NOMO-1 treated with DMSO at 0.1 percent for 48 hours (cell line): ENCODE measurements around the gene CKB.
"Not testable (repeated sequence)": the region's sequence is repeated elsewhere in the genome, so short reads cannot be mapped to it uniquely, and the experiment has no call there.

Experiments used
- DNase-seq: peaks from one replicate; lab custom pipeline; 2025; ENCODE audit not compliant: unreplicated experiment; lab: John Stamatoyannopoulos, UW

Gene CKB

DNA sequence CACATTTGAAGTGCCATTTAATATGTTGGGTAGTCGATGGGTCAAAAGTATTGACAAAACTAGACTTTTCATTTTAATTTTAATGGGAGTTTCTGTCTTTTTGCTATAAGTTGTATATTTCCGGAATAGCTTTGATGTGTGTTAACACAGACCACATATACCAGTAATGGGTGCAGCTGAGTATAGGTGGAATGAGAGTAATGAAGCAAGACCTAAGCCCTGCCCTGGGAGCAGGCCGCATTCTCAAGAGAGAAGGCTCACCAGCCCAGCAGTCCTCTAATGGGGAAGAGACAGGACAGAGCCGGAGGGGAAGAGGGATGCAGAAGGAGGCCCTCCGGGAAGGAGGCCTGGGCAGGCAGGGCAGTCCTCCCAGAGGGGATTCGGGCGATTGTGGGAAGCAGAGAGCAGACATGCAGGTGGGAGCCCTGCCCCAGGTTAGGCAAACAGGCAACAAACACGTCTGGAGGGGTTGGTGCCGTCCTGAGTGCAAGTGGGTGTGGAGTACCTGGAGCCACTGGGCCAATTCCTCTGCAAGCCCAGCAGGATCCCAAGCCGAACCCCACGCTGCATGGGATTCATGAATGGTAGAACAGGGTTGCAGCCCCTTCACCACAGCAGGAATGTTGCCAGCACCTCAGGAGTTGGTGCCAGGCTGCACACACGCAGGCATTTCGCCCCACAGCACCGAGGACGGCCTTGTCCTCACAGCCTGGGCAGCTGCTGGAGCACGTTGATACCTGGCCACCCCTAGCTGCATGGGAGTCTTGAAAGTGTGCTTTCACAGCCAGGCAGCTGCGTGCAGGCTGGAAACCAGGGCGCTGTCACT lies 7.8 kb downstream of the CKB start:
- DNase-seq: no peak

DNA sequence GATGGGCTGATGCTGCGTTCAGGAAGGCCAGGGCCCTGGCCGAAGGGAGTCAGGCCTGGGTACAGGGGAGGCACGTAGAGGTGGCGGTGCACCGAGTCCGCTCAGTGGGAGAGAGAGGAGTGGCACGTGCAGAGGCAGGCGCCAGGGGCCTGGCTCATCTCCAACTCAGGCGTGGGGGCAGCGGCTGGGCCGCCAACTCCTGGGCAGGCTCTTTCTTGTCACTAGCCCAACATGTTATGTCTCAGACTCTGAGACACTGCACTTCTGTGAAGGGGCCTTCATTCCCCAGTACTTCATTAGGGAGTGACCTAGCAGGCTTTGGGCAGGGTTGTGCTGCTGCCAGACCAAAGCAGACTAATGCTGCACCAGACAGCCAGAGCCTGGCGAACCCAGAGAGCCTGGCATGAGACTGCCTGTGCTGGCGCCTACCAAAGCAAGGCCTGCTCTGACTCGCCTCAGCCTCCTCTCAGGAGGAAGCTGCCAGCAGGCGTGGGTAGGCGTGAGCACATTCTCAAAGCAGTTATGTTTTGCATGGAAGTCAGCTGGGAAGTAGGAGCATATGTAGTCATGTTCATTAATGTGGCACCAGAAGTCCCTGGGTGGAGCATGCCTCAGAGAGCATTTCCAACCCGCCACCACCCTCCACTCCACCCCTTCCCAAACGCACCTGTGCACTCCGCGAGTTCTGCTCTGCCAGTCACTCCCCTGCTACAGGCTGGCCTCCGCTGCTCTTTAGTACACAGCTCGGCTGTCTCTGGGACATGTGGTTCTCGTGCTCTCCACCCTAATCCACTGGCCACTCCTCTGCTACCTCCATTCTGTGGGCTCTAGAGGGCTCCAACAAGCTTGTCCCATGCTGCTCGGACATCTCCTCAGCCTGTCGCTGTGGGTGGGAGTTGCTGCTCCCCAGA lies 9.7 kb downstream of the CKB start:
- DNase-seq: no peak

DNA sequence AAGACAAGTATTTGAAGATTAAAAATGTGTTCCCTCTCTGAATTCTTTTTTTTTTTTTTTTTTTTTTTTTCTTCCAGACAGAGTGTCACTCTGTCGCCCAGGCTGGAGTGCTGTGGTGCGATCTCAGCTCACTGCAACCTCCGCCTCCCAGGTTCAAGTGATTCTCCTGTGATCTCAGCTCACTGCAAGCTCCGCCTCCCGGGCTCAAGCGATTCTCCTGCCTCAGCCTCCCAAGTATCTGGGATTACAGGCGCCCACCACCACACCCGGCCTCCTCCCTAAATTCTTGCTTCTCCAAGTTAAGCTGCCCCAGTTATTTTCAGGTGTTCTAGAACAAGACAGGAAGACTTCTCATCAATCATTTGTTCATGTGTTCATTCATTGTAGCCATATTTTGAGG lies 10.4 kb downstream of the CKB start:
- not testable (repeated sequence) for DNase-seq

DNA sequence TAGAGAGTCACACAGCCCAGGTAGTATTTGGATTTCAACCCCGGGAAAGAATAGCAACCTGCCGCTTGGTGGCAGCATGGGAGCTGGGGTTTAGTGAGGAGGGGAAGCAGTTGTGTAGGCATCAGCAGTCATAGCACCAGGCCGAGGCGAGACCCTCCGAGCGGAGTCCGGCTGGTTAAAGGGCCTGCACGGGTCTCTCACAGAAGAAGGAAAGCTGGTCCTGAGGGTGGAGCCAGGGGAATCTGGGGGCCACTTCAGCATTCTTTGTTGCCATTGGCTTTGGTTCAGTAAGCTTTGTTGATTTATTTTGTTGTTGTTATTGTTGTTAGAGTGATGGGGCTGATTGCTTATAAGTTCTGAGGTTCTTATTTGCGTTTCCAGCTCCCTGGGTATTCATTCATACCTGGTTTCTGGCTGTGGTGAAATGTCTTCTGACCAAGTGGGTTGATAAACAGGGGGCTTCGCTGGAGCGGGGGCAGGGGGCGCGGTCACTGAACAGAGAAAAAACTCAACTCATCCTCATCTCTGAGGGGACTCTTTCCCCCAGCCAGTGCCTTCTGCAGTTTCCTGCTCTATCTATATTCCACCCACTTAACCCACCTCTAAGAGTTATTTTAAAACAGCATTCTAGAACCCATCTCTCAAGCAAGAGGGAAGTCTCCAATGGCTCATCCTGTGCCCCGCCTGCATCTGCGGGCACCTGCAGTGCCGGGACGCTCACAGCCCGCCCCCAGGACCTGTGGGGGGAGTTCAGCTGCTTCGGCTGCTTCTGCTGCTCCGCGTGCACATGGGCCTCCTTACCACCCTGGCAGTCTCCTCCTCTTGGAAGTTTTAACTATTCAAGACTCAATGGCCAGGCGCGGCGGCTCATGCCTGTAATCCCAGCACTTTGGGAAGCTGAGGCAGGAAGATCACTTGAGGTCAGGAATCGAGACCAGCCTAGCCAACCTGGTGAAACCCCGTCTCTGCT lies 11.6 kb downstream of the CKB start:
- no peak for DNase-seq

DNA sequence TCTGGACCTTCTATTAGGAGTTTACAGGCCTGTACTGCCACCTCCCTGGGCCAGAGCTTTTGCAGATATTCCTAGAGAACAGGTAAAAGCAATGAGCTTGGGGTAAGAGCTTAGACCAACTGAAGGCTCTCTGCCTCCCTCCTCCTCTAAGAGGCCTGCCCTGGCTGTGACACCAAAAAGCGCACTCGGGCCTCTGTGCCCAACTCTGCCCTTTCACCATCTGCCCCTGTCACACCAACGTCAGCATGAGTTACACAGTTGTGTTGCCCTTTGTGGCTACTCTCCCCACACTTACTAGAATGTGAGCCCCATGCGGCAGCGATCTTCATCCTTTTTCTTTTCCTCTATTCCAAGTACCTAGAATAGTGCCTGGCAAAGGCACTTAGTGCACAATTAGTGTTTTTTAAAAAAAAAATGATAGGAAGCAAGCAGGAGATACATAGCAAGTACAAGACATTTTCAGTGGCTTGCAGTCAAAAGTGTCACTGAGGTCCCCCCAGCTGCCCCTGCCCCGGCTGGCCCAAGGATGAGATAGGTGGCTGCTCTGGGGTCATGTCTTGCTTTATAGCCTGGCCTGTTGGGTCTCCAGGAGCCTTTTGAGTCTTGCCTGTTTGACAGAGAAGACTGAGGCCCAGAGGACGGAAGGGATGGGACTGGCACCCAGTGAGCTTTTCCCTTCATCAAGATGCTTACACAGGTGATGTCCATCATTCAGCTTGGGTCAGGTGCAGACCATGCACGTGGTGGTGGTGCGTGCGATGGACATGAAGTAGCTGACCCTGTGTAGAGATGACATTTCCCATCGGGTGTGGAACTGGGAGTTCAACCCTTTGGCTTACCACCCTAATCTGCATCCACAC lies 12.5 kb downstream of the CKB start:
- DNase-seq: no peak

DNA sequence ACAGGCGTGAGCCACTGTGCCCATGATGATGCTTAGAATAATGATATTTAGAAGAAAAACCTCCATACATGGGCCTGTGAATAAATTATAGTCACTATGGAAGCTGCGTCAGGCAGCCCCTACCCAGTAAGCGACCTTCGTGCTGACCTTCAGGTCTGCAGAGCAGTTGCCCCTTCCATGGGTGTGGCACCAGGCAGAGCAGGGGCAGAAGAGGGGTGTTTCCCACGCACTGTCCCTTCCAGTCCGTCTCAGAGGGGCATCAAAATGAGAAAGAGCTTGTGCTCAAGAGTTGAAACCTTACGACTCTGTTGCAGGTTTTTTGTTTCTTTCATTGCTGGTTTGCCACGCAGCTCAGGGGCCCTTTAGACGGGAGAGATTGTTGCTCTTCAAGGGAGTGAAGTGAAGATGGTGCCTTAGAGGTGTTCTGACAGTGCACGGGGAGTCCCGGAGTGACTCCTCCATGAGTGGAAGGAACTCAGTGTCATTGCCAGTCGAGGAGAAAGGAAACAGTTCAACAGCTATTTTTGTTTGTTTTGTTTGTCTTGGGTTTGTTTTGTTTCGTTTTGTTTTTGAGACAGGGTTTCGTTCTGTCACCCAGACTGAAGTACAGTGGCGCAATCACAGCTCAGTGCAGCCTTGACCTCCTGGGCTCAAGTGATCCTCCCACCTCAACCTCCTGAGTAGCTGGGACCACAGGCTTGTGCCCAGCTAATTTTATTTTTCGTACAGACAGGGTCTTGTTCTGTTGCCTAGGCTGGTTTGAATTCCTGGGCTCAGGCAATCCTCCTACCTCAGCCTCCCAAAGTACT lies 13.9 kb downstream of the CKB start:
- no peak for DNase-seq

DNA sequence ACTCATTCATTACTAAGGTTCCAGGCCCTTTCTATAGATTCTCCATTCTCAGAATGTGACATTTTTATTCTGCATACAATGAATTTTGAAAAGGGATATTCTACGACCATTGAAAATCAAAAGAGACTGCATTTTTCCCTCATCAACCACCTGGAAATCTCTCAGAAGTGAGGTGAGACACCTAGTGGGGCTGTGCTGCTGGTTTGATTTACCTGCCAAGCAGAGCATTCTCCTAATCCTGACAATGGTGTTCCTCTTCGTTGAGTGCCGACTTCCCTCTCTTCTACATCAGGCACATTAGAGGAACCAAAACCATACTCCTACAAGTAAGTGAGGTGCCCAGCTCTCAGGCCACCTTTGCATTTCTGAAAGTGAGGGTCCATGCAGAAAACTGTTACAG lies 14.9 kb downstream of the CKB start:
- no peak for DNase-seq

DNA sequence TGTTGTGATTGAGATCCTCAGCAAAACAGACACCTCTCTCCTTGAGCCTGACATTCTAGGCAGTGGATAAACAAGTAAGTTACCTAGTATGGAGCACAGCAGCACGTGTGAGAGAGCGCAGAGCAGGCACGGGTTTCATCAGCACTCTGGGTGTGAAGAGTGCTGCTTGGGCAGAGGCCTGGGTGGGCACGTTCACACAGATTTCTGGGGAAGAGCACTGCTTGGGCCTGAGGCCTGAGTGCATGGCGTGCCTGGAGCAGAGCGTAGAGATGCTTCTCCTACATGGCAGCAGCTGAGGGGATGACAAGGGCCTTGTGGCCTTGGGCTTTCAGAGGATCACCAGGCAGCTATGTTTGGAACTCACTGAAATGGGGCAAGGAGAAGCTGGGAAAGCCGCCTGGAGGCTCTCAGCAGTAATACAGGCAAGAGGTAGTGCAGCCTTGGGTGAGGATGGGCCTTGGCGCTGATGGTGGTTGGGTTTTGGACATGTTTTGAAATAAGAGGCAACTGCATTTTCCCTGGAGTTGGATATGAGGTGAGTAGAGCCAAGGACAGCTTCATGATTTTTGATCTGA lies 17.6 kb downstream of the CKB start:
- no peak for DNase-seq

DNA sequence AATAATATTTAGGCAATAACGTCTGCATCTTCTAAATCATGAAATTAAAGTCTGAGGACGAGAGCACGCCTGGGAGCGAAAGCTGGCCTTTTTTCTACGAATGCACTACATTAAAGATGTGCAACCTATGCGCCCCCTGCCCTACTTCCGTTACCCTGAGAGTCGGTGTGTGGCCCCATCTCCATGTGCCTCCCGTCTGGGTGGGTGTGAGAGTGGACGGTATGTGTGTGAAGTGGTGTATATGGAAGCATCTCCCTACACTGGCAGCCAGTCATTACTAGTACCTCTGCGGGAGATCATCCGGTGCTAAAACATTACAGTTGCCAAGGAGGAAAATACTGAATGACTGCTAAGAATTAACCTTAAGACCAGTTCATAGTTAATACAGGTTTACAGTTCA lies 19.3 kb downstream of the CKB start:
- DNase-seq: no peak

DNA sequence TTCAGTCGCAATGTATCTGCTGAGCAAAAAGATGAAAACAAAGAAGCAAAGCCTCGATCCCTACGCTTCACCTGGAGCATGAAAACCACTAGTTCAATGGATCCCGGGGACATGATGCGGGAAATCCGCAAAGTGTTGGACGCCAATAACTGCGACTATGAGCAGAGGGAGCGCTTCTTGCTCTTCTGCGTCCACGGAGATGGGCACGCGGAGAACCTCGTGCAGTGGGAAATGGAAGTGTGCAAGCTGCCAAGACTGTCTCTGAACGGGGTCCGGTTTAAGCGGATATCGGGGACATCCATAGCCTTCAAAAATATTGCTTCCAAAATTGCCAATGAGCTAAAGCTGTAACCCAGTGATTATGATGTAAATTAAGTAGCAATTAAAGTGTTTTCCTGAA lies 19.8 kb downstream of the CKB start:
- DNase-seq: no peak

DNA sequence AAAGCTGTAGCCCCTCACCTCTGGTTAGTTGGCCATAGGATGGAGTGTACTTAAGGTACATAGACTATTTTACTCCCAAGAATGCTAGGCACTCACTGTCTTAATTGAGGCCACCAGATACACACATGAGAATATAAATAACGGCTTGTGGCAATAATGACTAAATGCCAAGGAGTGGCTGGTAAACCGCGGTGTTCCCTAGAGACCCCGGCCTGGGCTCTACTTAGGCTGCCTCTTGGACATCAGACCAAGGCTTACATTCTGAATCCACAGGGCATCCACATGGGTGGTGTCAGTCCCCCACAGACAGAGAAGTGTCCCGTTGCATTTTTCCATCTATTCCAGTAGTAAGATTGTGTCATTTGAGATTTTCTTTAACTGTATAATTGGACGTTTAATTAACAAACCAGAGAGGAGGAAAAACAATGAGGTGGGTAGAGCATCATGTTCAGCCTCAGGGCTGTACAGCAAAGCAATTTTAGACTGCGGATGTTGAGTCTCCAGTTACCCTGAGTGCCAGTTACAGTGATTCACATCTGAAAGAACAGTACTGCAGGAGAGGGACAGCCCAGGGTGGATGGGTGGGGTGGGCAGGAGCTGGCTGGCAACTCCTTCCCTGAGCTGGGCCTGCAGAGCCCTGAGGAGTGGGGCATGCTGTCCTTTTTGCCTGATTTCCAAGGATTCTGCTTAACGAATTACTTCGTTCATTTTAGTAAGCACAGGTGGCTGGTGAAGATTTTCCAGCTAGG lies 20.5 kb downstream of the CKB start:
- DNase-seq: no peak

DNA sequence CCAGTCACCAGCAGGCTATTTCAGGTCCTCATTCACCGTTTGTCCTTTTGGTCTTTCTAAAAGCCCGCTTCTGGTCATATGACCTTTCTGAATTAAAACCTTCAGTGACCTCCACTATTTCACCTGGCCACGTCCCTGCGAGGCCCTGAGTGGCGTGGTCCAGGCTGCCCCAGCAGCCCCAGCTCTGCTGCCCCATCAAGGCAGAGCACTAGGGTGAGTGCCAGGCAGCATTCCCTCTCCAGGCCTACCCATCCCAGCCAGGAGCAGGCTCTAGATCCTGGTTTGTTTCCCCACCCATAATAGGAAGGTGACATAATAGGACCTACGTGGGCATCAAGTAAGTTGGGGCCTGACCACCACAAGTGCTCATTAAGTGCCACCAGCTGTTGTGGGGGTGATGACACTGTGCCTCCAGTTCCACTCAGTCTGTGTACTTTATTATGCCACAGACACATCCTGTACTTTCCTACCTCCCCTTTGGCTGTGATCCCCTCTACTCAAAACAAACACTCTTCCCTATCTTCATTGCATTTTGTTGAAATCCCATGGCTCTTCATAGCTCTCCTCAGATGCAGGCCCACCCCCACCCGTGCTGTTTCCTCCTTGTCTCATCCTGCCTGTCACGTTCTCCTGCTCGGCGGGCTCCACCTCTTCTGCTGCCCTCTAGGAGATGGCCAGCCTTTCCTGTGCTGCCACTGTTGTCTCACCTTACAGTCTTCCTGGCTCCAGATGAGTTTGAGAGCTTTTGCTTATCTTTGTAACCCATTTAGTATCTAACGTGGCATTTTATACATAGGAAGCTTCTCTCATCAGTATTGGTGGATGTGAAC lies 21.4 kb downstream of the CKB start:
- no peak for DNase-seq

DNA sequence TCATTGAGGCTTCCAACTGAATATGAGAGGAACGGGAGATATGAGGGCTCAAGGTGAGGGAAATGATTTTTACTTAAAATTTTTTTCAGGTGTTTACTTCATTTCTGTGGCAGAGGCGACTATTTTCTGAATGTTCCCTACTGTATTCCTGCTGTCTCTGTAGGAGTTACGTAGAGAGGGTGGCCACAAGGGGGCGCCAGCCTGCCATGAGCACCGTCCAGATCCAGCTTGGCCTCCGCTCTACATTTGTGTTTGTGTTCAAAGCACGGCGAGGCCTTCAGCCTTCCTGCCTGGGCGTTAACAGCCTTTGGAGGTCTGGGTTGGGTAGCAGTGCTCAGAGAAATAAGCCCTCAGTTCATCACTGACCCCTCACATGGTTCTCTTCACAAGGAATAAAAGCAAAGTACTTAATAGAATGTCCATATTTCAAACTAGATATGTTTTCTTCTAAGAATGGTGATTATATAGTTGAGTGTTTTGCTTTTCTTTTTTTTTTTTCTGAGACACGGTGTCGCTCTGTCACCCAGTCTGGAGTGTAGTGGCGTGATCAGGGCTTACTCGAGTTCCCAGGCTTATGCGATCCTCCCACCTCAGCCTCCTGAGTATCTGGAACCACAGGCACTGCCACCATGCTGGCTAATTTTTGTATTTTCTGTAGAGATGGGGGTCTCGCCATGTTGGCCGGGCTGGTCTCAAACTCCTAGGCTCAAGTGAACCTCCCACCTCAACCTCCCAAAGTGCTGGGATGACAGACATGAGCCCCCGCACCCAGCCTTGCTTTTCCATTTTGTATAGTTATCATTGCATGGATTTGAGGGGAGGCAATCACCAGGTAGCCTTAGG lies 22.3 kb downstream of the CKB start:
- peak; percentile 46 for DNase-seq

DNA sequence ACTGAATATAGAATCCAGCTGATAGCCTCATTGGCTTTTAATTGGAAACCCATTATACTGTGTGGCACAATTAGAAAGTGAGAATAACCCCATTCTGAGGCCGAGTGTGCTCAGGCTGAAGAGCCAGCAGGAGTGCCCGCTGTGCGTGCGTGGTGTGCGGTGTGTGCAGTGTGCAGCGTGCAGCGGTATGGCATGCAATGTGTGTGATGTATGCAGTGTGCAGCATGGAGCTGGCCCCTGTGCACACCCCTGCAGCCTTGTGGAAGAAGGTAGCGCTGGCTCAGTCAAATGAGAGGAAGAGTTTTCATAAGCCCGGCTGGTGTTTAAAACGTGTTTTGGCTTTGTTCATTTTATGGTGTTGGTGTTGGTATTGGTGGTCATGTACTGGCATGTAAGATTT lies 22.9 kb downstream of the CKB start:
- no peak for DNase-seq

DNA sequence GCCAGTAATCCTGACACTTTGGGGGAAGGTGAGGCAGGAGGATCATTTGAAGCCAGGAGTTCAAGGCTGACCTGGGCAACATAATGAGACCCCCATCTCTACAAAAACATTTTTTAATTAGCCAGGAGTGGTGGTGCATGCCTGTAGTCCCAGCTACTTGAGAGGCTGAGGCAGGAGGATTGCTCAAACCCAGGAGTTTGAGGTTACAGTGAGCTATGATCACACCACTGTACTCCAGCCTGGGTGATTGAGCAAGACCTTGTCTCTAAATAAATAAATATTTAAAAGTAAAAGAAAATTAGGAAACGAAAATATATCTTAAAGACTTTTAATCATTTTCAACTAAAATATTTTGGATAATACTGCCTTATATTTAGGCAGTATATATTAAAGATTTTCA lies 25.9 kb downstream of the CKB start:
- DNase-seq: no peak

DNA sequence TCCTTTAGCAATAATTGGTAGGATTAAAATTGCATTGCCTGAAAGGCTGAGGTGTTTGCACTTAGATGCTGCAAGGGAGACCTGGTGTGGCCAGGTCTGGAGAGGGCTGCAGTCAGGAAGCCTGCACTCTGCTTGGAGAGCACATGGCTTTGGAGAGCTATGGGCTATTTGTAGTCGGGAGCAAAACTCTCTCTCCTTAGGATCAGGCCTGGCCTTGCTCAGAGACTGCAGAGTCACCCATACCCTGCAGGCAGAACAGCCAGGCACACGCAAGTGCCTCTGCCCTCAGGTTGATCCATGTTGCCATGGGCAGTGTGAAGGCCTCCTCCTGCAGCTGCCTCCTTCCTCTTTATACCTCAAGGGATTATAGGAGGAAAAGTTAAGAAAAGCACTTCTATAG lies 26.8 kb downstream of the CKB start:
- DNase-seq: no peak
